RPMI8226 (cell line): ENCODE data around the gene OARD1.

ENCODE experiments used
- DNase-seq: peaks from one replicate; pipeline ENCODE4 v3.0.0-alpha.2; 2015

OARD1 gene

GRCh38 chr6:41047745-41048732, 24.1 kb downstream of the OARD1 start:
- DNase-seq: no peak

DNA sequence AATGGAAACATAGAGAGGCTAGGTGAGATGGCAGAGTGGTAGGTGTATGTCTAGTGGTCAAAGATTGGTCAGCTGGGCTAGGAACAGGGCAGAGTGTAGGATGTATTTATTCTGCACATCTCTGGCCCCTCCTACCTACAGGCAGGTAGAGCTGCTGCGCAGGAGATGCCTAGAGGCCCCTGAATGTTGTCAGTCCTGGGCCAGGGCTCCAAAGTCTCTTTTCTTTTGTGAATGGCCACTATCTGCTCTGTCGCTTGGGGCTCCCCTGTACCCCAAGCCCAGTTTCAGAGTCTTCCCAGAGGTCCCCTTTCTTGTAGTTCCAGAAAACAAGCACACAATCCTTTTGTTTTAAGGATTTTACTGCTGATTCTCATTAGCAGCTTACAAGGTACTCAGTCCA, 24.9 kb downstream of the OARD1 start:
- DNase-seq: no peak

GRCh38 chr6:41046084-41046483, 26.1 kb downstream of the OARD1 start:
- no peak for DNase-seq

DNA sequence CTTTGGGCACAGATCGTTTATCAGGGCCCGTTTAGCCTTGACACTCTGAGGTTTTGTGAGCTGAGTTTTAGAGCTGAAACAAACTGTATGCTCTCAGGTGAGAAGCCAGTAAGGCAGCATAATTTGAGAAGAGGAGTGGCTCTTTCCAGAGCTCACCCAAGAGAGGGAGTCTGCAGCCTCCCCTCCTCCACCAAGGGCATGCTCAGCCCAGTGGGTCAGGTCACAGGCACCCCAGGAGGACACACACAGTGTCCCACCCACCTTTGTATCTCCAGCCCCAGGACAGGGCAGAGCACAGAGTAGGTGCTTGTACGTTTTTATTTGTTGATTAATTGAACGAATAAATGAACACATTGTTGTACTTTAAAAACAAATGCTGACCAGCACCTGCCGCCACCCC, 26.5 kb downstream of the OARD1 start:
- DNase-seq: no peak

GRCh38 chr6:41043151-41043550, 29.0 kb downstream of the OARD1 start:
- no peak for DNase-seq

- no peak for DNase-seq
These were observed 29.7 kb downstream of the OARD1 start, which contains the start of gene TSPO2 for GRCh38 chr6:41042226-41043055. Gene TSPO2 (plus strand): TSS chr6:41042467. CDS start chr6:41042986, 519 bp downstream.

DNA sequence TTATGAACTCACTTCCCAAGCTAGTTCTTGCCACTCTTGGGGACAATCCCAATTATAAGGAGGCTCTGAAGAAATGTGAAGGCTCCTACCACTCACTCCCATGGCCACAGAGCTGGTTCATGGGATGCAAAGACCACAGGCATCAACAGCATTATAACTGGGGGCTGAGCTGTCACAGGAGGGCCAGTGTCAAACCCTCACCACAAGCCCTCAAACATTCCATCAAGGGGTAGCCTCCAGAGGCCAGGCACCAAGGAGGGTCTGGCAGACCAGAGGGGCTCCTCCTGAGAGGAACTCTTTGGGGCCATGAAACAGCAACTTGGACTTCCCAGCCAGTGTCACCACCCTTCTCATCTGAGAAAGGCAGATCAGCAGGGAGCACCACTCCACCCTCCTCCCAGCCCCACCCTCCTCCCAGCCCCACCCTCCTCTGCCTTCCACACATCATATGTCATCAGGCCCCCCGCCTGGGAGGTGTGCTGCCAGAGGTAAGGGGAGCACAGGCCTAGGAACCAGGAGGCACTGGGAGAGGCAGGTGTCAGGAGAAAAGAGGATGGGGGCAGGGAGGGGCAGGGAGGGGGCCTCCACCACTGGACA, 31.1 kb downstream of the OARD1 start:
- DNase-seq: no peak

DNA sequence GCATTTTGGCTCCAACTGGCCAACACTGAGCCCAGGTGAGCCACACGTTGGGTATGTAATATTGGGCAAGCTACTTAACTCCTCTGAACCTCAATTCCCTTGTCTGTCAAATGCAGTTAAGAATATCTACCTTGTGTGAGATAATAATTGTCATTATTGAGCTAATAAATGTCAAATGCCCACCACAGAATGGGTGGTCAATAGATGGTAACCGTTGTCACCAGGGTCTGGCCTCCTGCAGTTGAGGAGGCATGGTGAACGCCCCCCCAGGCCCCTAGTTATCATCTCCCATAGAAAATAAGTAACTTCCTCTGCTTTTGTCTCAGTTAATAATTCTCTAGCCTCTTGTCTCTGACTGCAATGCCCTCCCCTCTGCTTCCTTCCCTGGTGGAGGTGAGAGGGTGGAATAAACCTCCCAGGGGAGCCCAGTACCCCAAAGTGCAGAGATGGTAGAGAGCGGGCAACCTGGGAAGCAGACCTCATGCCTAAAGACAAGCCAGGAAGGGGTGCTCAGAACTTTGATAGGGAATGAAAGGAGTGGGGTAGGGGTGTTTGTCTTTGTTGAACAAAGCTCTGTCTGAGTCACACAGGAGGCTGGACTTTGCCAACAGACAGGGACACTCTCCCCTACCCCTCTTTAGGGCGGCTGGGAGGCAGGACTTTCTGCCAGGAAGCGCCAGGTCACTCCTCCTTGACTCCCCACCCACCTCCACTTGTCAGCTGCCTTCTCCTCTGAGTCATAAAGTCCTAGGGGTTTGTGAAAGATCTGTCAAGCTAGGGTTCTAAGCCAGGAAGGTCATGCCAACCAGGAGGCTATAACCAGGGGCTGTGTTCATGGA, 31.8 kb downstream of the OARD1 start:
- no peak for DNase-seq

DNA sequence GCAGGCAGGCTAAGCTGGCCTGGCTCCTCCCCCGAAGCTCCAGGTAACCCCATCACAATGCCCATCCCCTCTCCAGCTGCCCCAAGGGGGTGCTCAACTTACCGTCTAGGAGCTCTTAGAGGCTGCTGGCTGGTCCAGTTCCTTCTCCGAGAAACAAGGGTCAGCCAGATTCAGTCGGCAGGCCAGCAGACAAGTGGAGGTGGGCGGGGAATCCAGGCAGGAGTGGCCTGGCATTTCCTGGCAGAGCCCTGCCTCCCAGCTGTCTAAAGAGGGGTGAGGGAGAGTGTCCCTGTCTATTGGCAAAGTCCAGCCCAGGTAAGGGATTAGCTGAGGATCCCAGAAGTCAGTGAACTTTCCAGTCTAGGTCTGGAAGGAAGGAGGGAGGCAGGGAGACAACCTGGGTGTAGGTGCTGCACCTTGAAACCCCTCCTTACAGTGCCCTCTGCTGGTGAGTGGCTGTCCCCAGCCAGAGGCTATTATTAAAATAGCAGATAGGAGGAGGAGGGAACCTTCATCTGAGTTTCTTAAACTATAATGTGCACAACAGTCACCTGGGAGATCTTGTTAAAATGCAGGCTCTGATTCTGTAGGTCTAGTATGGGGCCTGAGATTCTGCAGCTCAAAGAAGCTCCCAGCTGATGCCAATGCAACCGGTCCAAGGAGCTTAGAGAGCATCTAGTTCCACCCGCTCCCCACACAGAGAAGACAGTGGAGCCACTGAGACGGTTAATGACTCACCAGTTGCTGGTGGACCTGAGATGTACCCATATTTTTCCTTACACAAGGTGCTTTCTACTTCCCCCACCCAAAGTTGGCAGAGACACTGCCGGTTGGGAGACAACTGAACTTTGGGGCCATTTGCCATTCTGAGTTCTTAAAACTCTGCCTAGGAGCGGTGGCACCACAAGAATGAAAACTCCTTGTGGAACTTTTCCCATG, 32.8 kb downstream of the OARD1 start, which contains the start of gene UNC5CL:
Gene UNC5CL, minus strand, starts transcription at position 162 of the 939 bp plus-strand sequence. CDS start 4,147 bp downstream, outside the sequence.
- DNase-seq: peak; percentile 67

- DNase-seq: no peak
These were observed 34.0 kb downstream of the OARD1 start for GRCh38 chr6:41038205-41038604.

GRCh38 chr6:41037107-41037900, 34.9 kb downstream of the OARD1 start:
- DNase-seq: no peak

- no peak for DNase-seq
These were observed 35.6 kb downstream of the OARD1 start for GRCh38 chr6:41036601-41037000.

GRCh38 chr6:41036186-41036585, 36.0 kb downstream of the OARD1 start:
- DNase-seq: no peak

- DNase-seq: no peak
These were observed 38.4 kb downstream of the OARD1 start for GRCh38 chr6:41033776-41034175.

GRCh38 chr6:41032830-41033229, 39.3 kb downstream of the OARD1 start:
- no peak for DNase-seq

DNA sequence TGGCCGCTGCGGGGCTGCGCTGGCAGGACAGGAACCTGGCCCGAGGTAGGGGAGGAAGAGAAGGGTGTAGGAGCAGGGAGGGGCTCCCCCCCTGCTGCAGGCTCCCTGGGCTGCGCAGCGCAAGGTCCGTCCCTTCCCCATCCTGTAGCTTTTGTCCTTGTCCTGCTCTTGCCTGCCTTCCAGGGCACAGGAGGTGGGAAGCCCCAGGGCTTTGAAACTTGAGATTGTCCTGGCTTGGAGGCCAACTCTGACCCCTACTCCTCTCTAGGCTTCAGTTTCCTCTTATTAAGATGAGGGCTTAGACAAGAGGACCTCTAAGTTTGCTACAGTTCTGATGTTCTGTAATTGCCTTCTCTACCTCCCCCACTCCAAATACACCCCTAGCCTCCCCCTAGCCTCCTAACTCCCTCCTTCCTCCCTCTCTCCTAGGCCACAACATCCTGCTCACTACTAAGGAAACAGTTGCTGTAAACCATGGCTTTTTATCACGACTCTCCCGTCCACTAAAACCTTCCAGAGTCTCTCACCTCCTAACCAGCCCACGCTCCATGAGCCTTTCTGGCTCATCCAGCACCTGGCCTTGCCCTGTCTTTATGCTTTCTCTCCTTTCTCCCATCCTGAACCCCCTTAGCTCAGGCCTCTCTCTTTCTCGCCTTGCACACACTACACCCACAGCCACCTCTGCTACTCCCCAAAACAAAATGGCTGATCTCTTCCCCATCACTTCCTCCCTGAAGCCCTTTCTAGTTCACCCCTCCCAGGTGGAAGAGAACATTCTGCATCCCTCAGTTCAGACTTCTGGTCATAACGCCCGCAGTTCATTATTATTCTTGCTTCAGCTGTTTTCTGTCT, 43.4 kb downstream of the OARD1 start:
- no peak for DNase-seq

DNA sequence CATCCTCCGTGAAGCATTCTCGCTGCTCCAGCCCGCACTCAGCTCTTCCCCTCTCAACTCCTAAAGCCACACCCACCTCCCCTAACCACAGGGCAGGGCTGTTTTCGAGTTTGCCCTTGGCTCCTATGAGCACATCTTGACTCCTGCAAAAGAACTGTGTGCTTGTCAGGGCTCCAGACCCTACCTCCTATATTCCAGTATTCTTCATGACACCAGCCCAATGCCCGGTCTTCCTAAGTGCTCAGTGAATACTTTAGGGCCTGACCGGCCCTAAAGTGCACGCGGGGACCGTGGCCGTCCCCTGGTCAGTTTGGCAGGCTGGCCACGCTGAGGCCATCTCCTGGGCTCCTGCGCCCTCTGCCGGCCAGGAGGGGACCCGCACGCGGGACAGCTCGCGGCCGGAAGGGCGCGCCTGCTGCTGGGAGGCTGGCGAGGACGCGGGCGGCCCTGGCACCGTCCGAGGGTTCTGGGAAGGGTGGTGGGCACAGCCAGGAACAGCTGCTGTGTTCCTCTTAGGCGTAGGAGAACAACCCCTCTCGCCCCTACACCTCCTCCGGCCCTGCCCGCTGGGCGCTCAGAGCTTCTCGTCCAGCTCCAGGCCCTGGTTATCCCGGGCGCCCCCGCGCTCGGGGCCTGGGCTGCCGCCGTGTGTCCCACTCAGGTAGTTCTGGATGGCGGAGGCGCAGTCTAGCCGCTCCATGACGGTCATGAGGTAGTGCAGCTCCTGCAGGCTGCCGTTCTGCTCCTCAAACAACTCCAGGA, 44.2 kb downstream of the OARD1 start:
- peak; percentile 73 for DNase-seq

GRCh38 chr6:41027241-41027640, 44.9 kb downstream of the OARD1 start:
- DNase-seq: no peak
